Type B pancreatic cell (in vitro differentiated cells): ENCODE data around the gene RASA2. TPM values are rescaled to one million over a fixed set of nuclear protein-coding genes. Genes with fewer than 3 reads are reported as not detected.
A peak's percentile ranks its signal among the peaks of the same experiment; 100 is the strongest.
"Not testable (repeated sequence)": the region's sequence is repeated elsewhere in the genome, so short reads cannot be mapped to it uniquely, and the experiment has no call there.

Experiments
- DNase-seq: peaks from one replicate; pipeline ENCODE4 v3.0.0; 2021; ENCODE audit warnings: mixed read lengths; ENCODE audit not compliant: unreplicated experiment; ENCODE audit errors: extremely low spot score
- H3K27ac Mint-ChIP-seq: 2 replicates; pipeline ENCODE4 v1.8.0; 2021; ENCODE audit warnings: mild to moderate bottlenecking, mixed read lengths
- H3K27me3 Mint-ChIP-seq: 2 replicates; pipeline ENCODE4 v1.8.0; 2021; ENCODE audit warnings: mixed read lengths
- H3K36me3 Mint-ChIP-seq: 2 replicates; pipeline ENCODE4 v1.8.0; 2021; ENCODE audit warnings: mixed read lengths
- H3K4me1 Mint-ChIP-seq: one replicate; pipeline ENCODE4 v1.8.0; 2021; ENCODE audit warnings: mixed read lengths; ENCODE audit not compliant: unreplicated experiment
- H3K4me3 Mint-ChIP-seq: 2 replicates; pipeline ENCODE4 v1.8.0; 2021; ENCODE audit warnings: mild to moderate bottlenecking, mixed read lengths
- H3K9me3 Mint-ChIP-seq: 2 replicates; pipeline ENCODE4 v1.8.0; 2021; ENCODE audit warnings: mixed read lengths
- total RNA-seq: library from RNA; stranded (reverse); gene quantifications from 2 replicates; pipeline ENCODE4 v1.2.1, GENCODE V29; 2021; ENCODE audit warnings: low replicate concordance
- TF ChIP-seq, protein P1 (sequence below): fragments of 200-600 bp; sonication (generic); conservative IDR thresholded peaks from 2 replicates; pipeline ENCODE4 v1.5.0; 2021; ENCODE audit warnings: antibody characterized with exemption, mild to moderate bottlenecking

Gene RASA2
- total RNA-seq, 1 donor from 2014 or later = 20.3 TPM

DNA sequence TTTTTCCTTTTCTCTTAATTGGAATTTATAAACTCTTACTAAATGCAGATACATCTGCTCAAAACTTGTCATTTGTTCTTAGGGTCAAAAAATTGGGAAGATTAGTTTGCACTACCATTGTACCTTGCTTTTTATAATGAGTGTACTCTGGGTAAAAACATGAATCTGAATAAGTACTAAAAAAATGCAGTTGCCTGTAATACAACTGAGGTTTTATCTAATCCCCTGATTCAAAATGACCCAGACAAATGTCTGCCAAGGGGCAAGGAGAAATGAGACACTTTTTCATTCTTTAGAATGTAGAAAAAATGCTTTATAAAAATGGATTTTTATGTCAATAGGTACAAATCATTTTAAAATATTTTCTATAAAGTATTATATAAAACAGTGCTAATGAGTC, 42.4 kb downstream of the RASA2 start:
- no peak overlapping the region for H3K27ac Mint-ChIP-seq
- H3K4me3 Mint-ChIP-seq = no peak overlapping the region
- no peaks in the 10 kb centered on the region for H3K9me3 Mint-ChIP-seq
- no peak for DNase-seq
- peaks cover 12% of the 10 kb centered on the region for H3K4me1 Mint-ChIP-seq
- TF ChIP-seq, protein P1, sequence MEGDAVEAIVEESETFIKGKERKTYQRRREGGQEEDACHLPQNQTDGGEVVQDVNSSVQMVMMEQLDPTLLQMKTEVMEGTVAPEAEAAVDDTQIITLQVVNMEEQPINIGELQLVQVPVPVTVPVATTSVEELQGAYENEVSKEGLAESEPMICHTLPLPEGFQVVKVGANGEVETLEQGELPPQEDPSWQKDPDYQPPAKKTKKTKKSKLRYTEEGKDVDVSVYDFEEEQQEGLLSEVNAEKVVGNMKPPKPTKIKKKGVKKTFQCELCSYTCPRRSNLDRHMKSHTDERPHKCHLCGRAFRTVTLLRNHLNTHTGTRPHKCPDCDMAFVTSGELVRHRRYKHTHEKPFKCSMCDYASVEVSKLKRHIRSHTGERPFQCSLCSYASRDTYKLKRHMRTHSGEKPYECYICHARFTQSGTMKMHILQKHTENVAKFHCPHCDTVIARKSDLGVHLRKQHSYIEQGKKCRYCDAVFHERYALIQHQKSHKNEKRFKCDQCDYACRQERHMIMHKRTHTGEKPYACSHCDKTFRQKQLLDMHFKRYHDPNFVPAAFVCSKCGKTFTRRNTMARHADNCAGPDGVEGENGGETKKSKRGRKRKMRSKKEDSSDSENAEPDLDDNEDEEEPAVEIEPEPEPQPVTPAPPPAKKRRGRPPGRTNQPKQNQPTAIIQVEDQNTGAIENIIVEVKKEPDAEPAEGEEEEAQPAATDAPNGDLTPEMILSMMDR = no peak
- no peaks in the 10 kb centered on the region for H3K27me3 Mint-ChIP-seq
- H3K36me3 Mint-ChIP-seq = peaks cover 7% of the 10 kb centered on the region

DNA sequence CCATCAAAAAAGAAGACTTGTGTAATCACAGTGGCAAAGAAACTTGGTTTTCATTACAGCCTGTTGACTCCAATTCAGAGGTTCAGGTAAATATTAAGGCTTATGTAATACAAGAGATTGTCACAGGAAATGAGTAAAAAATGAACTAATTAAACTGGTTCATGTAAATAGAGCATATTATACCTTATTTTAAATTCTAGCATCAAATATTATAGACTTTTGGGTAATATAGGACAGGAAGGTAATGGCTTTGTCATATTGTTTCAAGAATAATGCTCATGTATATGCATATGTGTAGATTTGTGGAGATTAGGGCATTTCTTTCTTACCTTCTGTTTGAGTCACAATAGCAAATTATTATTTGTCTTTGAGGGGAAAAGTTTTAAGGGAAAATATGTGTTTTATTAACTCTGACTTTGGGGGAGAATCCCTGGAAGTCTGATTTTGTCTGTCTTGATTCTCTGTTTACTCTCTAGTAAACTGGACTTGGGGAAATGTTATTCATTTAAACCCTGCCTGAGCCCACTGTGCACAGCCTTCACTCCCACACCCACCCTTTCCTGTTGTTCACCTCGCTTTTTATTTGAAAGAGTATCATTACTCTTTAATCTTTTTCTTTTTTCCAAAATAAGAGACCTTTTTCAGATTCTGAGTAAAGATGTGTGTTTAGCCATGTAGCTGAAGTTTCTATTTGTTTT, 43.0 kb downstream of the RASA2 start:
- Mint-ChIP-seq H3K36me3 (peaks cover 6% of the 10 kb centered on the region), H3K9me3 (no peaks in the 10 kb centered on the region), H3K4me1 (peaks cover 12% of the 10 kb centered on the region), H3K27me3 (no peaks in the 10 kb centered on the region), H3K27ac (peak overlapping the region; percentile 52), H3K4me3 (no peak overlapping the region)
- TF ChIP-seq, protein P1 = no peak
- DNase-seq = no peak

- TF ChIP-seq, protein P1 = no peak
Measured at GRCh38 chr3:141530415-141530768, 43.6 kb downstream of the RASA2 start.

DNA sequence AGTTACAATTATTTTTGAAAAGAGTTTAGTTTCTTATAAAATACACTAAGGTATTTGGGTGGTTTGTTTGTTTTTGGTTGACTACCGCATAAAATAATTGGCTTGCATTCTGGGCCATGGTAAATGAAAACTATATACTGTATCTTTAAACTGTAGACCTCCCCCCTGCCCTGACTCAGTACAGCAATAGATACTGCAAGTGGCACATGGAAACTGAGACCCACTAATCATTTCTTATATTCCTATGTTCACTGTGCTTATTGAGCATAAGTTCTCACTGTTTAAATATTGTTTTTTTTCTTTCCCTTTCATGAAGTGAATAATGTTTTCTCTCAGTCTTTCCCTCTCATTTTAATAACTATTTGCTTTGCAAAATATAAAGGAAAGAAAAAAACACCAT, 45.8 kb downstream of the RASA2 start:
- Mint-ChIP-seq H3K4me1 (peaks cover 17% of the 10 kb centered on the region), H3K36me3 (peaks cover 18% of the 10 kb centered on the region), H3K9me3 (no peaks in the 10 kb centered on the region), H3K27ac (no peak overlapping the region), H3K27me3 (no peaks in the 10 kb centered on the region), H3K4me3 (no peak overlapping the region)
- no peak for DNase-seq
- TF ChIP-seq, protein P1 = no peak

More at GRCh38 chr3:141530415-141530768, 43.6 kb downstream of the RASA2 start:
- H3K36me3 Mint-ChIP-seq = peaks cover 9% of the 10 kb centered on the region
- peaks cover 12% of the 10 kb centered on the region for H3K4me1 Mint-ChIP-seq
- H3K27me3 Mint-ChIP-seq = no peaks in the 10 kb centered on the region
- DNase-seq = no peak
- no peaks in the 10 kb centered on the region for H3K9me3 Mint-ChIP-seq
- peak overlapping the region; percentile 52 for H3K27ac Mint-ChIP-seq
- no peak overlapping the region for H3K4me3 Mint-ChIP-seq

- DNase-seq, H3K4me3 Mint-ChIP-seq, H3K27me3 Mint-ChIP-seq, H3K27ac Mint-ChIP-seq, H3K4me1 Mint-ChIP-seq, H3K9me3 Mint-ChIP-seq: not testable (repeated sequence)
- peaks cover 18% of the 10 kb centered on the region for H3K36me3 Mint-ChIP-seq
Measured at GRCh38 chr3:141536017-141536416, 49.2 kb downstream of the RASA2 start.

DNA sequence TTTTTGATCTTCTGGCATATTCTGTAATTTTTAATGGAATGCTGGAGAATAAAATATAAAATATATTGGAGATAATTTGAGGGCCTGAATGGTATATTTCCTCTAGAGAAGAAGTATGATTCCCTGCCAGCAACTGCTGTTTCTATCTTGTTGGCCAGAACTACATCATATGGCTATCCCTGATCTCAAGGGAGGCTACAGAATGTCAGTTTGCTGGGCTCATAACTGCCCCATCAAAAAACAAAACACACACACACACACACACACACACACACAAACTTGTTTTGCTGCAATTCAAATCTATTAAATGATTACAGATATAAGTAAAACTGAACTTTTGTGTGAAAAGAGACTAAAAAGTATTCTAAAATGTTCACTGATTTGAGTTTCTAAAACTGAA, 51.0 kb downstream of the RASA2 start:
- Mint-ChIP-seq H3K4me1 (peaks cover 4% of the 10 kb centered on the region), H3K27ac (no peak overlapping the region), H3K36me3 (peaks cover 28% of the 10 kb centered on the region), H3K9me3 (no peaks in the 10 kb centered on the region), H3K4me3 (no peak overlapping the region), H3K27me3 (no peaks in the 10 kb centered on the region)
- TF ChIP-seq, protein P1 = no peak
- DNase-seq = no peak
